ENCODE data around the gene SPATC1L. TPM values are rescaled to one million over a fixed set of nuclear protein-coding genes. Genes with fewer than 3 reads are reported as not detected.

SPATC1L gene
- total RNA-seq, 1 experiment from 2014 or later: 36.0 TPM

GRCh38 chr21:46157396-46157986 lies 26.8 kb downstream of the SPATC1L start:
- H3K27ac Mint-ChIP-seq: 0 out of 7 replicates have a peak overlapping the region, but pooled peaks of 1 of the 3 experiments have one; percentile 18
- WGBS (ENCODE audit: extremely low coverage, insufficient read length, low lambda C conversion rate): no CpG with 5 or more reads among the region's 12 CpGs
- H3K36me3 Mint-ChIP-seq (ENCODE audit: insufficient read depth in 1 of 3, low read depth in 3 of 3): peaks cover 14 to 24% (median 14%) of the 10 kb centered on the region in 3 experiments; a peak in 6 of 7 replicates
- H3K9ac ChIP-seq (ENCODE audit: extremely low read depth, insufficient read length, low read length): no peak overlapping the region
- H3K23ac ChIP-seq (ENCODE audit: insufficient read length, low read depth, low read length): no peak overlapping the region
- no peak overlapping the region for H2BK12ac ChIP-seq (ENCODE audit: insufficient read length, low read depth, low read length)
- H3K27me3 ChIP-seq (ENCODE audit: insufficient read depth, low read length): no peaks in the 10 kb centered on the region
- no peak overlapping the region for H2BK20ac ChIP-seq (ENCODE audit: low read depth, low read length, poor library complexity, severe bottlenecking)
- no peak overlapping the region for H4K8ac ChIP-seq (replicated peaks; ENCODE audit: insufficient read length, low read depth, low read length)
- no peak overlapping the region for H2AFZ ChIP-seq (ENCODE audit: low read length)
- H3K14ac ChIP-seq (ENCODE audit: insufficient read depth, low read length): no peak overlapping the region
- no peak overlapping the region for H3T11ph ChIP-seq (ENCODE audit: low read length)
- H3K23me2 ChIP-seq (ENCODE audit: insufficient read length, low read depth, low read length, poor library complexity, severe bottlenecking): no peaks in the 10 kb centered on the region
- H3K79me1 ChIP-seq (ENCODE audit: insufficient read depth, low read depth, low read length, poor library complexity, severe bottlenecking): no peaks in the 10 kb centered on the region
- H3K9me3 Mint-ChIP-seq: peaks cover 10 to 22% of the 10 kb centered on the region in 2 experiments
- no peaks in the 10 kb centered on the region for H3K9me3 ChIP-seq (ENCODE audit: control insufficient read depth, low read depth, low read length)
- no peak overlapping the region for H2BK5ac ChIP-seq (ENCODE audit: insufficient read length, low read length)
- no peak overlapping the region for H3K4ac ChIP-seq (ENCODE audit: low read depth, low read length)
- no peak for TF ChIP-seq CTCF (conservative IDR thresholded peaks at IDR 0.05)
- H3K79me2 ChIP-seq (ENCODE audit: insufficient read depth, low read length): no peaks in the 10 kb centered on the region
- no peak overlapping the region for H3K4me3 Mint-ChIP-seq
- no peaks in the 10 kb centered on the region; the same call in 1 of the 2 replicates for H3K4me1 ChIP-seq (ENCODE audit: insufficient read depth, low read length)
- H3K56ac ChIP-seq (ENCODE audit: insufficient read length, low read depth, low read length): no peak overlapping the region
- H3K27me3 Mint-ChIP-seq (ENCODE audit: low read depth): no peaks in the 10 kb centered on the region
- peaks cover 3% of the 10 kb centered on the region in 2 experiments for H3K4me1 Mint-ChIP-seq
- no peaks in the 10 kb centered on the region for H4K20me1 ChIP-seq (ENCODE audit: control insufficient read depth, insufficient read depth, insufficient read length)
- H2BK15ac ChIP-seq (ENCODE audit: low read depth, low read length): no peak overlapping the region
- DNase-seq: peak; percentile 12
- no peak overlapping the region for H3K4me2 ChIP-seq (ENCODE audit: insufficient read depth, insufficient read length, low read length)
- no peak overlapping the region for H4K5ac ChIP-seq (ENCODE audit: insufficient read length, low read depth, low read length)
- H2AK5ac ChIP-seq (ENCODE audit: insufficient read length, low read length): no peak overlapping the region
- no peak overlapping the region for H3K27ac ChIP-seq (ENCODE audit: insufficient read length, low read depth, low read length)
- H2BK120ac ChIP-seq (ENCODE audit: low read depth, low read length, poor library complexity, severe bottlenecking): no peak overlapping the region
- no peak overlapping the region for H4K91ac ChIP-seq (ENCODE audit: insufficient read length, low read depth, low read length)
- no peak overlapping the region for H3K18ac ChIP-seq (ENCODE audit: insufficient read length, low read depth, low read length)

Data from H9 (cell line).